Small intestine (tissue), 7 donors: ENCODE data around the gene MTFP1. TPM values are rescaled to one million over a fixed set of nuclear protein-coding genes. Genes with fewer than 3 reads are reported as not detected.
"Not testable (repeated sequence)": the region's sequence is repeated elsewhere in the genome, so short reads cannot be mapped to it uniquely, and the experiment has no call there.

ENCODE experiments used
- DNase-seq, 2 donors: peaks; one replicate each; pipeline versions ENCODE4 v3.0.0 to v3.0.0-alpha.2; 2013
- FAIRE-seq: peaks from 2 replicates; lab custom pipeline; 2012; peaks lifted over from hg19 to GRCh38; lab: Jason Lieb, UNC
- H3K27ac ChIP-seq, 3 donors: one replicate each; pipeline ENCODE4 v1.5.1; 2013; ENCODE audit warnings: low read length in 2 of 3, mild to moderate bottlenecking in 2 of 3, control low read depth in 1 of 3, inconsistent platforms in 1 of 3, low read depth in 1 of 3, moderate library complexity in 1 of 3
- H3K27me3 ChIP-seq, 3 donors: one replicate each; pipeline ENCODE4 v1.6.1; 2013; ENCODE audit warnings: low read length in 3 of 3, inconsistent platforms in 1 of 3; ENCODE audit not compliant: control insufficient read depth in 3 of 3, insufficient read depth in 3 of 3
- H3K36me3 ChIP-seq, 3 donors: one replicate each; pipeline ENCODE4 v1.6.1; 2013; ENCODE audit warnings: low read length in 3 of 3, inconsistent platforms in 1 of 3, low read depth in 1 of 3, mild to moderate bottlenecking in 1 of 3, moderate library complexity in 1 of 3; ENCODE audit not compliant: control insufficient read depth in 3 of 3, insufficient read depth in 2 of 3
- H3K4me1 ChIP-seq, 3 donors: one replicate each; pipeline ENCODE4 v1.6.1; 2013; ENCODE audit warnings: low read length in 2 of 3, inconsistent platforms in 1 of 3, low read depth in 1 of 3, mild to moderate bottlenecking in 1 of 3, moderate library complexity in 1 of 3; ENCODE audit not compliant: control insufficient read depth in 3 of 3, insufficient read depth in 2 of 3
- H3K4me3 ChIP-seq, 3 donors: one replicate each; pipeline ENCODE4 v1.5.1; 2013; ENCODE audit warnings: low read length in 3 of 3, control low read depth in 1 of 3, inconsistent platforms in 1 of 3, low read depth in 1 of 3, mild to moderate bottlenecking in 1 of 3, moderate library complexity in 1 of 3
- H3K9me3 ChIP-seq, 2 donors: one replicate each; pipeline ENCODE4 v1.6.1; 2013; ENCODE audit warnings: low read depth in 1 of 2, low read length in 1 of 2; ENCODE audit not compliant: control insufficient read depth in 2 of 2, insufficient read depth in 1 of 2
- WGBS, 3 donors: extraction: QIAGEN DNeasy Blood & Tissue Kit; methylation state at CpG; one replicate each; pipeline ENCODE4 v1.1.7; 2013; 5-methylcytosine and 5-hydroxymethylcytosine counted together
- polyA plus RNA-seq, 4 donors: library from polyadenylated mRNA; stranded (reverse) in 3 of 4; unstranded in 1 of 4; fragments of 200-250 nt in 3 of 4; fragments of 120-200 nt in 1 of 4; gene quantifications; one replicate each; pipeline versions ENCODE4 v1.2.1 to v1.2.3, GENCODE V29; 2013
- donor health status: healthy with polysubstance abuse.
- donor health status: control.
- donor health status: control.
- donor health status: Bipolar disorder and iron deficiency.
- donor health status: healthy.

Gene MTFP1
- polyA plus RNA-seq, 4 donors: 10.0 to 36.7 (median 21.1) TPM

- H3K4me3 ChIP-seq: no peak overlapping the region
- peaks cover 0 to 9% (median 0%) of the 10 kb centered on the region in 3 donors for H3K27me3 ChIP-seq
- H3K4me1 ChIP-seq: no peaks in the 10 kb centered on the region
- H3K9me3 ChIP-seq: no peaks in the 10 kb centered on the region
- 77 to 89% (median 83%) methylated on average over 9 of the region's 9 CpGs for WGBS, 3 donors
- DNase-seq (no peak), FAIRE-seq (no peak)
- H3K27ac ChIP-seq: no peak overlapping the region
- no peaks in the 10 kb centered on the region for H3K36me3 ChIP-seq
Observed at GRCh38 chr22:30441088-30441487, 15.5 kb downstream of the MTFP1 start.

GRCh38 chr22:30444632-30445437 is 19.3 kb downstream of the MTFP1 start:
- Histone ChIP-seq H3K36me3 (no peaks in the 10 kb centered on the region), H3K4me1 (no peaks in the 10 kb centered on the region), H3K27me3 (peaks cover 0 to 6% (median 0%) of the 10 kb centered on the region in 3 donors), H3K27ac (no peak overlapping the region), H3K9me3 (no peaks in the 10 kb centered on the region), H3K4me3 (no peak overlapping the region)
- FAIRE-seq: no peak
- 18 to 25% (median 21%) methylated on average over 11 of the region's 11 CpGs for WGBS, 3 donors
- DNase-seq: peak; percentile 66 to 76

GRCh38 chr22:30445438-30446145 is 20.0 kb downstream of the MTFP1 start:
- Histone ChIP-seq H3K9me3 (no peaks in the 10 kb centered on the region), H3K4me3 (no peak overlapping the region), H3K27me3 (peaks cover 0 to 3% (median 0%) of the 10 kb centered on the region in 3 donors), H3K27ac (no peak overlapping the region), H3K36me3 (no peaks in the 10 kb centered on the region), H3K4me1 (no peaks in the 10 kb centered on the region)
- DNase-seq: no peak
- WGBS, 3 donors: 34 to 56% (median 40%) methylated on average over 5 of the region's 5 CpGs
- FAIRE-seq: no peak

GRCh38 chr22:30447656-30448055 is 22.1 kb downstream of the MTFP1 start:
- WGBS, 3 donors: 56 to 84% (median 68%) methylated on average over 3 of the region's 3 CpGs
- Histone ChIP-seq H3K9me3 (no peaks in the 10 kb centered on the region), H3K27ac (no peak overlapping the region), H3K36me3 (no peaks in the 10 kb centered on the region), H3K27me3 (peaks cover 0 to 3% (median 0%) of the 10 kb centered on the region in 3 donors), H3K4me1 (peaks cover 0 to 6% (median 0%) of the 10 kb centered on the region in 3 donors), H3K4me3 (no peak overlapping the region)
- FAIRE-seq (no peak), DNase-seq (no peak)

GRCh38 chr22:30451488-30451887 is 25.9 kb downstream of the MTFP1 start:
- H3K27me3 ChIP-seq, H3K4me1 ChIP-seq, H3K27ac ChIP-seq, H3K4me3 ChIP-seq, H3K9me3 ChIP-seq, FAIRE-seq, H3K36me3 ChIP-seq: not testable (repeated sequence)
- DNase-seq: peak in 1 of 2 donors; percentile 44
- WGBS, 3 donors: 9 to 39% (median 29%) methylated on average over 9 of the region's 9 CpGs

- no peak overlapping the region for H3K4me3 ChIP-seq
Observed at GRCh38 chr22:30452861-30453260, 27.3 kb downstream of the MTFP1 start.

GRCh38 chr22:30453731-30454510 is 28.4 kb downstream of the MTFP1 start:
- WGBS, 3 donors: 58 to 64% (median 60%) methylated on average over 6 of the region's 6 CpGs
- Histone ChIP-seq H3K36me3 (no peaks in the 10 kb centered on the region), H3K4me1 (peaks cover 0 to 6% (median 0%) of the 10 kb centered on the region in 3 donors), H3K27ac (no peak overlapping the region), H3K4me3 (no peak overlapping the region), H3K27me3 (no peaks in the 10 kb centered on the region), H3K9me3 (no peaks in the 10 kb centered on the region)
- peak in 1 of 2 donors; percentile 28 for DNase-seq
- no peak for FAIRE-seq

More at GRCh38 chr22:30452861-30453260, 27.3 kb downstream of the MTFP1 start:
- no peak for FAIRE-seq
- no peaks in the 10 kb centered on the region for H3K36me3 ChIP-seq
- no peaks in the 10 kb centered on the region for H3K27me3 ChIP-seq
- peaks cover 0 to 6% (median 0%) of the 10 kb centered on the region in 3 donors for H3K4me1 ChIP-seq
- no peak overlapping the region for H3K27ac ChIP-seq
- H3K9me3 ChIP-seq: no peaks in the 10 kb centered on the region
- no peak for DNase-seq
- WGBS, 3 donors: 80 to 85% (median 84%) methylated on average over 6 of the region's 6 CpGs
